RWPE1 (cell line): ENCODE measurements around the gene NEURL1B.
"Not testable (repeated sequence)": the region's sequence is repeated elsewhere in the genome, so short reads cannot be mapped to it uniquely, and the experiment has no call there.

Experiments
- CTCF ChIA-PET: fragments of 350-600 bp; sonication (Branson Sonifier 250); formaldehyde crosslinking; extraction: SDS; loops from one replicate; lab custom pipeline; 2021; lab: Yijun Ruan, JAX
- POLR2A ChIA-PET: fragments of 400-600 bp; formaldehyde crosslinking; extraction: SDS; loops from one replicate; lab custom pipeline; 2020; ENCODE audit warnings: antibody characterized with exemption; ENCODE audit not compliant: low non-redundant PET; lab: Yijun Ruan, JAX
- DNase-seq: peaks from one replicate; pipeline ENCODE4 v3.0.0; 2012; ENCODE audit warnings: low spot score
- H3K27ac ChIP-seq: fragments of 450-650 bp; 2 replicates; pipeline ENCODE4 v1.5.1; 2017
- CTCF ChIP-seq: fragments of 450-650 bp; conservative IDR thresholded peaks from 2 replicates; pipeline ENCODE4 v1.5.1; 2017; ENCODE audit warnings: low read depth, mild to moderate bottlenecking

NEURL1B gene

GRCh38 chr5:172706796-172707195 lies 65.7 kb downstream of the NEURL1B start:
- POLR2A ChIA-PET, result no interaction called here
- H3K27ac ChIP-seq, result no peak overlapping the region
- no peak for DNase-seq
- CTCF ChIA-PET, result interaction anchor here (0.5 to 3.6 kb wide), 35 partner anchors 9 to 1000 kb away, joined by 3 to 36 read pairs (median 3); partner anchors contain the start of genes DUSP1, NEURL1B and RPL26L1
- TF ChIP-seq CTCF, result no peak

GRCh38 chr5:172707285-172708182 lies 66.5 kb downstream of the NEURL1B start:
- POLR2A ChIA-PET, result no interaction called here
- no peak overlapping the region for H3K27ac ChIP-seq
- peak; percentile 86 for TF ChIP-seq CTCF
- DNase-seq, result peak; percentile 72
- CTCF ChIA-PET, result interaction anchor here (0.5 to 3.6 kb wide), 31 partner anchors 10 to 999 kb away, joined by 3 to 36 read pairs (median 3); partner anchors contain the start of genes DUSP1, NEURL1B and RPL26L1

GRCh38 chr5:172708183-172708505 lies 67.1 kb downstream of the NEURL1B start:
- CTCF ChIA-PET, result interaction anchor here (0.6 to 3.6 kb wide), 2 partner anchors 224 to 358 kb away, joined by 3 to 36 read pairs; no protein-coding TSS in a partner anchor
- TF ChIP-seq CTCF, result no peak
- H3K27ac ChIP-seq, result no peak overlapping the region
- POLR2A ChIA-PET, result no interaction called here
- no peak for DNase-seq

- no peak overlapping the region for H3K27ac ChIP-seq
- ChIA-PET CTCF (interaction anchor here (5.0 kb wide), 1 partner anchor 219 kb away, joined by 138 read pairs; no protein-coding TSS in a partner anchor), POLR2A (no interaction called here)
- no peak for DNase-seq
- no peak for TF ChIP-seq CTCF
These were observed 69.6 kb downstream of the NEURL1B start for GRCh38 chr5:172710676-172711075.

- H3K27ac ChIP-seq, POLR2A ChIA-PET, DNase-seq: not testable (repeated sequence)
- CTCF ChIA-PET, result interaction anchor here (0.6 to 5.0 kb wide), 5 partner anchors 219 to 479 kb away, joined by 3 to 138 read pairs (median 3); no protein-coding TSS in a partner anchor
These were observed 70.3 kb downstream of the NEURL1B start for GRCh38 chr5:172711321-172711861.

- ChIA-PET POLR2A (no interaction called here), CTCF (interaction anchor here (0.6 to 5.0 kb wide), 14 partner anchors 8 to 476 kb away, joined by 3 to 138 read pairs (median 4); partner anchors contain the start of gene RPL26L1)
- no peak for TF ChIP-seq CTCF
- H3K27ac ChIP-seq, result no peak overlapping the region
- no peak for DNase-seq
These were observed 71.5 kb downstream of the NEURL1B start for GRCh38 chr5:172712610-172713009.
